ENCODE results near the gene CCER1. TPM values are rescaled to one million over a fixed set of nuclear protein-coding genes. Genes with fewer than 3 reads are reported as not detected.

CCER1 gene
- total and polyA plus RNA-seq, 9 of the 15 experiments (the other 6 are each of a cell fraction or from before 2014, with no cell fraction given) = not detected

- H4K20me1 ChIP-seq (replicated peaks; ENCODE audit: control insufficient read depth, insufficient read depth, low read length) = no peaks in the 10 kb centered on the region
Measured at GRCh38 chr12:90945070-90945649, 9.8 kb downstream of the CCER1 start.

More at GRCh38 chr12:90945070-90945649, 9.8 kb downstream of the CCER1 start:
- H3K4me2 ChIP-seq (ENCODE audit: insufficient read depth, low read length) = no peak overlapping the region
- H3K9me1 ChIP-seq (ENCODE audit: control insufficient read depth, insufficient read depth, low read length) = no peaks in the 10 kb centered on the region
- no peaks in the 10 kb centered on the region for H3K4me1 ChIP-seq (replicated peaks in 1 of 2; ENCODE audit: control insufficient read depth in 2 of 2, insufficient read depth in 2 of 2, low read length in 2 of 2)
- H3K36me3 ChIP-seq (ENCODE audit: control insufficient read depth, insufficient read depth, low read length) = no peaks in the 10 kb centered on the region
- peak; percentile 62; the same call in 1 of the 3 replicates for ATAC-seq
- no peak overlapping the region for H3K4me3 ChIP-seq
- no peak overlapping the region for H3K27ac ChIP-seq (ENCODE audit: extremely low read depth, low read depth, low read length)
- FAIRE-seq = no peak
- ChIA-PET POLR2A (no interaction called here), CTCF (ENCODE audit: low intra/inter-chr PET ratio) (interaction anchor here (0.7 to 1.1 kb wide), 2 partner anchors 14 to 381 kb away, joined by 3 to 4 read pairs; no protein-coding TSS in a partner anchor)
- in situ Hi-C loops (cut with MboI) (loop anchor here (25.0 kb wide), 1 partner anchor 1483 kb away; no protein-coding TSS in a partner anchor), intact Hi-C loops (cut with micrococcal nuclease) (loop anchor here (10.0 kb wide), 1 partner anchor 1470 kb away; no protein-coding TSS in a partner anchor)
- no peak overlapping the region for H3K9ac ChIP-seq (ENCODE audit: insufficient read depth in 1 of 2, low read depth in 2 of 2, low read length in 2 of 2)
- no peak overlapping the region for H2AFZ ChIP-seq (ENCODE audit: low read depth, low read length)
- no TSS peak for BruUV-seq (replicated peaks)
- TF ChIP-seq POLR2A (conservative IDR thresholded peaks at IDR 0.05) = no peak
- no peak for TF ChIP-seq ZNF175 (CRISPR knock-in tag; IDR thresholded peaks at IDR 0.05; ENCODE audit: low read depth)
- no peak for TF ChIP-seq TCF7L2 (IDR thresholded peaks at IDR 0.05; ENCODE audit: low read depth, low read length)
- TF ChIP-seq RAD21 (CRISPR knock-in tag; conservative IDR thresholded peaks at IDR 0.05 in 1 of 2, IDR thresholded peaks at IDR 0.05 in 1 of 2) = peak; percentile 43 to 53
- no peak for TF ChIP-seq GATAD2B (IDR thresholded peaks at IDR 0.05; ENCODE audit: borderline replicate concordance)
- TF ChIP-seq RBM22 (IDR thresholded peaks at IDR 0.05; ENCODE audit: low read depth, low read length, poor library complexity, severe bottlenecking) = no peak
- no peak for TF ChIP-seq ZBTB43 (CRISPR knock-in tag; IDR thresholded peaks at IDR 0.05)
- no peak for TF ChIP-seq CHD2 (IDR thresholded peaks at IDR 0.05; ENCODE audit: low read depth, low read length)
- TF ChIP-seq PCBP2 (IDR thresholded peaks at IDR 0.05; ENCODE audit: low read depth, low read length, poor library complexity, severe bottlenecking) = no peak
- no peak for TF ChIP-seq GABPB2 (CRISPR knock-in tag; conservative IDR thresholded peaks at IDR 0.05)
- TF ChIP-seq, protein P1, sequence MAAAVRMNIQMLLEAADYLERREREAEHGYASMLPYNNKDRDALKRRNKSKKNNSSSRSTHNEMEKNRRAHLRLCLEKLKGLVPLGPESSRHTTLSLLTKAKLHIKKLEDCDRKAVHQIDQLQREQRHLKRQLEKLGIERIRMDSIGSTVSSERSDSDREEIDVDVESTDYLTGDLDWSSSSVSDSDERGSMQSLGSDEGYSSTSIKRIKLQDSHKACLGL (CRISPR knock-in tag; IDR thresholded peaks at IDR 0.05; ENCODE audit: borderline replicate concordance, poor library complexity, severe bottlenecking) = no peak
- TF ChIP-seq BDP1 (IDR thresholded peaks at IDR 0.05; ENCODE audit: insufficient read depth, insufficient read length) = no peak
- TF ChIP-seq CTCF (IDR thresholded peaks at IDR 0.05 in 2 of 3, conservative IDR thresholded peaks at IDR 0.05 in 1 of 3; ENCODE audit: insufficient read depth in 2 of 3, low read depth in 1 of 3, low read length in 3 of 3) = peak in 2 of 3 experiments; percentile 25 to 58; a peak in 3 of 6 replicates
- no peak for TF ChIP-seq ZBTB1 (CRISPR knock-in tag; IDR thresholded peaks at IDR 0.05; ENCODE audit: borderline replicate concordance, low read depth)
- TF ChIP-seq E2F4 (CRISPR knock-in tag; IDR thresholded peaks at IDR 0.05; ENCODE audit: low read depth) = no peak
- TF ChIP-seq ZNF253 (CRISPR knock-in tag; conservative IDR thresholded peaks at IDR 0.05) = no peak
- TF ChIP-seq ZBTB8A (IDR thresholded peaks at IDR 0.05; ENCODE audit: partially characterized antibody) = no peak
- no peaks in the 10 kb centered on the region for H3K79me2 ChIP-seq (ENCODE audit: control insufficient read depth, insufficient read depth, low read length)
- 0% methylated on average over 1 of the region's 1 CpG for WGBS (ENCODE audit: insufficient coverage, low coverage, missing lambda C conversion rate)
- H3K9me3 ChIP-seq (replicated peaks; ENCODE audit: control insufficient read depth, insufficient read depth, low read depth, low read length) = no peaks in the 10 kb centered on the region
- DNase-seq (ENCODE audit: extremely low read depth in 1 of 4, low spot score in 3 of 4) = peak in 2 of 4 experiments; percentile 16 to 24
- H3K27me3 ChIP-seq (ENCODE audit: control insufficient read depth in 2 of 2, insufficient read depth in 2 of 2, low read length in 2 of 2) = no peaks in the 10 kb centered on the region

Data from K562 (cell line).